ENCODE results near the gene DCTPP1. TPM values are rescaled to one million over a fixed set of nuclear protein-coding genes. Genes with fewer than 3 reads are reported as not detected.
A peak's percentile ranks its signal among the peaks of the same experiment; 100 is the strongest.

DCTPP1 gene
- polyA plus RNA-seq, 1 experiment: 34.7 TPM

GRCh38 chr16:30447512-30448226 lies 17.8 kb upstream of the DCTPP1 start:
- ChIA-PET POLR2A (interaction anchor here (0.7 kb wide), 1 partner anchor 8 kb away, joined by 3 read pairs; no protein-coding TSS in a partner anchor), CTCF (interaction anchor here (0.6 to 1.6 kb wide), 4 partner anchors 74 to 181 kb away, joined by 3 to 10 read pairs (median 4); no protein-coding TSS in a partner anchor)
- DNase-seq (ENCODE audit: low read depth, low spot score): no peak
- TF ChIP-seq CTCF (IDR thresholded peaks at IDR 0.05; ENCODE audit: low read depth, low read length): no peak
- Histone ChIP-seq H3K4me3 (ENCODE audit: low read depth, low read length) (no peak overlapping the region), H3K9me3 (ENCODE audit: control insufficient read depth, insufficient read depth, low read length) (peaks cover 6% of the 10 kb centered on the region), H3K27me3 (ENCODE audit: control insufficient read depth, insufficient read depth, low read length) (peaks cover 10% of the 10 kb centered on the region), H3K27ac (ENCODE audit: low read depth, low read length) (no peak overlapping the region)

GRCh38 chr16:30446203-30446595 lies 16.4 kb upstream of the DCTPP1 start:
- POLR2A ChIA-PET: no interaction called here
- Histone ChIP-seq H3K27ac (ENCODE audit: low read depth, low read length) (peak overlapping the region; percentile 43), H3K9me3 (ENCODE audit: control insufficient read depth, insufficient read depth, low read length) (peaks cover 6% of the 10 kb centered on the region), H3K27me3 (ENCODE audit: control insufficient read depth, insufficient read depth, low read length) (peaks cover 4% of the 10 kb centered on the region), H3K4me3 (ENCODE audit: low read depth, low read length) (peak overlapping the region; percentile 83)
- CTCF ChIA-PET: interaction anchor here (1.5 to 2.4 kb wide), 4 partner anchors 17 to 183 kb away, joined by 3 to 10 read pairs (median 6); partner anchors contain the start of gene DCTPP1
- no peak for DNase-seq (ENCODE audit: low read depth, low spot score)
- no peak for TF ChIP-seq CTCF (IDR thresholded peaks at IDR 0.05; ENCODE audit: low read depth, low read length)

GRCh38 chr16:30445408-30446202 lies 15.8 kb upstream of the DCTPP1 start, which contains the start of gene SEPHS2:
Gene SEPHS2, minus strand, starts transcription at chr16:30445874. Its CDS starts 147 bp downstream, at chr16:30445727.
- Histone ChIP-seq H3K27me3 (ENCODE audit: control insufficient read depth, insufficient read depth, low read length) (peaks cover 4% of the 10 kb centered on the region), H3K9me3 (ENCODE audit: control insufficient read depth, insufficient read depth, low read length) (peaks cover 6% of the 10 kb centered on the region), H3K27ac (ENCODE audit: low read depth, low read length) (peak within 1 kb of the TSS; percentile 86), H3K4me3 (ENCODE audit: low read depth, low read length) (peak within 1 kb of the TSS; percentile 83)
- DNase-seq (ENCODE audit: low read depth, low spot score): peak; percentile 92
- CTCF ChIA-PET: interaction anchor here (0.7 to 2.4 kb wide), 4 partner anchors 16 to 353 kb away, joined by 3 to 10 read pairs (median 6); partner anchors contain the start of gene DCTPP1
- POLR2A ChIA-PET: interaction anchor here (1.0 to 1.1 kb wide), 3 partner anchors 28 to 126 kb away, joined by 3 to 5 read pairs (median 4); partner anchors contain the start of gene ZNF688
- TF ChIP-seq CTCF (IDR thresholded peaks at IDR 0.05; ENCODE audit: low read depth, low read length): peak; percentile 54

- POLR2A ChIA-PET: interaction anchor here (1.0 to 1.1 kb wide), 3 partner anchors 27 to 127 kb away, joined by 3 to 5 read pairs (median 4); partner anchors contain the start of gene ZNF688
- no peak for TF ChIP-seq CTCF (IDR thresholded peaks at IDR 0.05; ENCODE audit: low read depth, low read length)
- DNase-seq (ENCODE audit: low read depth, low spot score): no peak
- Histone ChIP-seq H3K27ac (ENCODE audit: low read depth, low read length) (peak overlapping the region; percentile 86), H3K4me3 (ENCODE audit: low read depth, low read length) (peak overlapping the region; percentile 83), H3K27me3 (ENCODE audit: control insufficient read depth, insufficient read depth, low read length) (peaks cover 4% of the 10 kb centered on the region), H3K9me3 (ENCODE audit: control insufficient read depth, insufficient read depth, low read length) (peaks cover 6% of the 10 kb centered on the region)
- CTCF ChIA-PET: interaction anchor here (2.4 kb wide), 1 partner anchor 16 kb away, joined by 8 read pairs; the partner anchor contains the start of gene DCTPP1
These were observed 15.2 kb upstream of the DCTPP1 start for GRCh38 chr16:30445149-30445407.

Data from AG04450 (cell line).